IPS-18a (cell line): ENCODE measurements around the gene HEATR5B.

Experiments used
- H3K27ac ChIP-seq: one replicate; pipeline ENCODE4 v1.5.1; 2013; ENCODE audit warnings: low read length
- H3K27me3 ChIP-seq: one replicate; pipeline ENCODE4 v1.6.1; 2013; ENCODE audit warnings: mild to moderate bottlenecking, low read length; ENCODE audit not compliant: control insufficient read depth, insufficient read depth
- H3K36me3 ChIP-seq: one replicate; pipeline ENCODE4 v1.6.1; 2013; ENCODE audit warnings: low read depth, low read length; ENCODE audit not compliant: control insufficient read depth
- H3K4me1 ChIP-seq: one replicate; pipeline ENCODE4 v1.6.1; 2013; ENCODE audit warnings: low read depth, low read length; ENCODE audit not compliant: control insufficient read depth
- H3K4me3 ChIP-seq: one replicate; pipeline ENCODE4 v1.5.1; 2013; ENCODE audit warnings: low read length
- H3K9ac ChIP-seq: one replicate; pipeline ENCODE4 v1.6.1; 2013; ENCODE audit warnings: mild to moderate bottlenecking, low read length, moderate library complexity
- H3K9me3 ChIP-seq: one replicate; pipeline ENCODE4 v1.6.1; 2013; ENCODE audit warnings: low read depth, low read length; ENCODE audit not compliant: control insufficient read depth

The HEATR5B gene

GRCh38 chr2:36975306-36975705 is 108.9 kb downstream of the HEATR5B start:
- no peaks in the 10 kb centered on the region for H3K4me1 ChIP-seq
- no peaks in the 10 kb centered on the region for H3K9me3 ChIP-seq
- H3K27ac ChIP-seq, result no peak overlapping the region
- H3K9ac ChIP-seq, result no peak overlapping the region
- no peaks in the 10 kb centered on the region for H3K36me3 ChIP-seq
- no peaks in the 10 kb centered on the region for H3K27me3 ChIP-seq
- no peak overlapping the region for H3K4me3 ChIP-seq

- Histone ChIP-seq H3K27me3 (no peaks in the 10 kb centered on the region), H3K4me3 (no peak overlapping the region), H3K9me3 (no peaks in the 10 kb centered on the region), H3K9ac (no peak overlapping the region), H3K36me3 (no peaks in the 10 kb centered on the region), H3K27ac (no peak overlapping the region), H3K4me1 (peaks cover 3% of the 10 kb centered on the region)
These were observed 110.9 kb downstream of the HEATR5B start for GRCh38 chr2:36973320-36973719.

GRCh38 chr2:36971990-36972389 is 112.2 kb downstream of the HEATR5B start:
- H3K4me1 ChIP-seq, result peaks cover 16% of the 10 kb centered on the region
- no peaks in the 10 kb centered on the region for H3K9me3 ChIP-seq
- no peak overlapping the region for H3K4me3 ChIP-seq
- no peaks in the 10 kb centered on the region for H3K36me3 ChIP-seq
- H3K27ac ChIP-seq, result no peak overlapping the region
- H3K27me3 ChIP-seq, result peaks cover 9% of the 10 kb centered on the region
- no peak overlapping the region for H3K9ac ChIP-seq

GRCh38 chr2:36967236-36967876 is 116.8 kb downstream of the HEATR5B start:
- Histone ChIP-seq H3K9ac (peak overlapping the region; percentile 8), H3K4me1 (peaks cover 35% of the 10 kb centered on the region), H3K27me3 (peaks cover 11% of the 10 kb centered on the region), H3K36me3 (no peaks in the 10 kb centered on the region), H3K9me3 (no peaks in the 10 kb centered on the region), H3K4me3 (peak overlapping the region; percentile 58), H3K27ac (no peak overlapping the region)

GRCh38 chr2:36966370-36967235 is 117.6 kb downstream of the HEATR5B start, which contains the start of gene STRN:
STRN (minus strand) TSS chr2:36966536; CDS start chr2:36966463, 73 bp downstream.
- Histone ChIP-seq H3K9me3 (no peaks in the 10 kb centered on the region), H3K27ac (no peak within 1 kb of the TSS), H3K27me3 (peaks cover 11% of the 10 kb centered on the region), H3K36me3 (no peaks in the 10 kb centered on the region), H3K9ac (peak within 1 kb of the TSS; percentile 49), H3K4me1 (peaks cover 41% of the 10 kb centered on the region), H3K4me3 (peak within 1 kb of the TSS; percentile 73)

- no peaks in the 10 kb centered on the region for H3K36me3 ChIP-seq
- H3K4me3 ChIP-seq, result peak overlapping the region; percentile 73
- peaks cover 45% of the 10 kb centered on the region for H3K4me1 ChIP-seq
- H3K27me3 ChIP-seq, result peaks cover 11% of the 10 kb centered on the region
- no peak overlapping the region for H3K27ac ChIP-seq
- H3K9me3 ChIP-seq, result no peaks in the 10 kb centered on the region
- peak overlapping the region; percentile 49 for H3K9ac ChIP-seq
These were observed 118.3 kb downstream of the HEATR5B start for GRCh38 chr2:36965751-36966369.

- Histone ChIP-seq H3K36me3 (no peaks in the 10 kb centered on the region), H3K27ac (no peak overlapping the region), H3K27me3 (peaks cover 11% of the 10 kb centered on the region), H3K9ac (peak overlapping the region; percentile 49), H3K4me3 (peak overlapping the region; percentile 73), H3K4me1 (peaks cover 45% of the 10 kb centered on the region), H3K9me3 (no peaks in the 10 kb centered on the region)
These were observed 119.0 kb downstream of the HEATR5B start for GRCh38 chr2:36965206-36965605.

GRCh38 chr2:36964496-36965058 is 119.6 kb downstream of the HEATR5B start:
- peaks cover 45% of the 10 kb centered on the region for H3K4me1 ChIP-seq
- peaks cover 11% of the 10 kb centered on the region for H3K27me3 ChIP-seq
- peak overlapping the region; percentile 73 for H3K4me3 ChIP-seq
- H3K36me3 ChIP-seq, result no peaks in the 10 kb centered on the region
- H3K9ac ChIP-seq, result no peak overlapping the region
- H3K27ac ChIP-seq, result no peak overlapping the region
- H3K9me3 ChIP-seq, result no peaks in the 10 kb centered on the region

- no peak overlapping the region for H3K9ac ChIP-seq
- no peak overlapping the region for H3K27ac ChIP-seq
- peaks cover 45% of the 10 kb centered on the region for H3K4me1 ChIP-seq
- H3K4me3 ChIP-seq, result no peak overlapping the region
- no peaks in the 10 kb centered on the region for H3K9me3 ChIP-seq
- H3K36me3 ChIP-seq, result no peaks in the 10 kb centered on the region
- H3K27me3 ChIP-seq, result peaks cover 11% of the 10 kb centered on the region
These were observed 120.4 kb downstream of the HEATR5B start for GRCh38 chr2:36963734-36964133.

GRCh38 chr2:36963106-36963505 is 121.1 kb downstream of the HEATR5B start:
- Histone ChIP-seq H3K9ac (no peak overlapping the region), H3K27ac (no peak overlapping the region), H3K27me3 (peaks cover 11% of the 10 kb centered on the region), H3K4me1 (peaks cover 40% of the 10 kb centered on the region), H3K9me3 (no peaks in the 10 kb centered on the region), H3K36me3 (no peaks in the 10 kb centered on the region), H3K4me3 (peak overlapping the region; percentile 29)

- H3K27ac ChIP-seq, result no peak overlapping the region
- H3K9me3 ChIP-seq, result no peaks in the 10 kb centered on the region
- no peak overlapping the region for H3K9ac ChIP-seq
- no peak overlapping the region for H3K4me3 ChIP-seq
- H3K36me3 ChIP-seq, result no peaks in the 10 kb centered on the region
- H3K4me1 ChIP-seq, result peaks cover 39% of the 10 kb centered on the region
- H3K27me3 ChIP-seq, result no peaks in the 10 kb centered on the region
These were observed 123.4 kb downstream of the HEATR5B start for GRCh38 chr2:36960773-36961172.
